ENCODE results near the gene ZNF496.
"Not testable (repeated sequence)": the region's sequence is repeated elsewhere in the genome, so short reads cannot be mapped to it uniquely, and the experiment has no call there.

Gene ZNF496

DNA sequence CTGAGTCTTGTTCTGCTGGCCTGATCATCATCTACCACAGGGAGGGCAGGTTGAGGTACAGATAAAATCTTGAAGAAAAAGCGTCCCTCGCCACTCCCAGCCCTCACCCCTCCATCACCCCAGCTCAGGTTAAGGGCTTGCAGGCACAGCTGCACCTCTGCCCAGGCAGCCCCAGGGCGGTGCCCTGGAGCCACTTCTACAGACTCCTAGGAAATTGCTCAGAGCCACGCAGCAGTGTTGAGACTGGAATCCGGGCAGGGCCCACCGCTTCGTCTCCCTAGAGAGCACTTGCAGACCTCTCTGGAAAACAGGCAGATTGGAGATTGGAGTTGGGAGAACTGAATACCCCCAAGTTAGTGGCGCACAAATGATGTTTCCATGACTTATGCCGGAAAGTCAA, 40.5 kb downstream of the ZNF496 start:
- DNase-seq: no peak

DNA sequence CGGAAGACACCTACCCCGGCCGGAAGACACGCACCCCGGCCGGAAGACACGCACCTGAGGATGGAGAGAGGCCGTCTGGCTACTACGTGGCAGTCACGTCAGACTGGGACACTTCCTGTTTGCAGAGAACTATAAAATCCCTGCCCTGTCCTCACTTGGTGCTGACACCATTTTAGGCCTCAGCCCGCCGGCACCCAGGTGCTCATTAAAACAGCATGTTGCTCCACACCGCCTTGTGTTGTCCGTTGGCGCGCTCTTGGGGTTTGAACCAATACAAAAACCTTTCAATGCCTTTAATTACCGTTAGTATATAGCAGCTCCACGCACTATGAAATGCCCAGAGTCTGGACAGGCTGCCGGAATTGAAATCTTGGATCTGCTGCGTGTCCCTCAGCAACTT, 41.1 kb downstream of the ZNF496 start:
- DNase-seq: no peak

DNA sequence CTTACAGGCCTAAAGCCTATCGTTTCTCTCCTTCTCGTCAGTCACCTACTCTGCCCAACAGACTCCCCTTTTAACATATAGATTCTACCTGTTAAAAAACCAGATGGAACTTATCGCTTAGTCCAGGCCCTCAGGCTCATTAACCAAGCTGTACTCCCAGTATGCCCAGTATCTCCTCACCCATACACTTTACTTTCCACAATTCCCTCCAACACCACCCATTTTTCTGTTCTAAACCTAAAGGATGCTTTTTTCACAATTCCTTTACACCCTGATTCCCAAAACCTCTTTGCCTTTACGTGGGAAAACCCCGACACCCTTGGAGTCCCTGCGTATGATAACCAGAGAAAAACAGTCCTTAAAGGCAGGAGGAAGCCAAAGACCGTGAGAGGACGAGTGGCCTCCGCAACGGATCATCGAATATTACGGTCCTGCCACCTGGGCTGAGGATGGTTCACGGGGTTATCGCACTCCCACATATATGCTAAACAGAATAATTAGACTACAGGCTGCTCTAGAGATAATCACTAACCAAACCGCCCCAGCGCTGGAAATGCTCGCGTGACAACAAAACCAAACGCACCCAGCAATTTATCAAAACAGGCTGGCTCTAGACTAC, 42.3 kb downstream of the ZNF496 start:
- DNase-seq: not testable (repeated sequence)

DNA sequence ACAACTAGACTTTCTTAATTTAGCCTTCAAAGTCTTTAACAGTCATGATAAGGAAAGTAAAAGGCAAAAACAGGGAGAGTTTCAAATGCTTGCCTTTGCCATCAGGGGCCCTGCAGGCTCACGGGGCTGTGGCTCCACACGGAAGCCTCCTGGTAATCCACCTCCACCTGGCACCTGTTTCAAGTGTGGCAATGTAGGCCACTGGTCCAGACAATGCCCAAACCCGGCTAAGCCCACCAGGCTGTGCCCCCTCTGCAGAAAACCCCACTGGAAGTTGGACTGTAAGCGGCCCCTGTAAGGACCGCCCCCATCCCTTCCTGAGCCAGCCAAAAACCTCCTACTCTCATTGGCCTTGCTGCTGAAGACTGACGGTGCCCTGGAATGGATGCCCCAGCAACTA, 43.3 kb downstream of the ZNF496 start:
- no peak for DNase-seq

DNA sequence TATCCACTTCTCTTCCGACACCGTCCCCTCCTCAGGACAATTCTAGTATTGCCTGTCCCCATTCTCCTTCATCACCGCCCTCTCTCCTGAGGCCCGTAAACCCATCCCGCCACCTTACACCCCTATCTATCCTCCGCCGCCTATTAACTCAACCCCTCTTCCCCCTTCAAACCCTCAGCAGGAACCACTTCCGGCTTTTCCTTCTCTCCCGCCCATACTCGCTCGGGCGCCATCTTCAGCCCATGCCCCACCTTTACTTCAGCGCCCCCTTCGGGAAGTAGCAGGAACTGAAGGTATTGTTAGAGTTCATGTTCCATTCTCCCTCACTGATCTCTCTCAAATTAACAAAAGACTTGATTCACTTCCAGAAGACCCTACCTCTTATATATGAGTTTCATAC, 44.2 kb downstream of the ZNF496 start:
- DNase-seq: no peak

DNA sequence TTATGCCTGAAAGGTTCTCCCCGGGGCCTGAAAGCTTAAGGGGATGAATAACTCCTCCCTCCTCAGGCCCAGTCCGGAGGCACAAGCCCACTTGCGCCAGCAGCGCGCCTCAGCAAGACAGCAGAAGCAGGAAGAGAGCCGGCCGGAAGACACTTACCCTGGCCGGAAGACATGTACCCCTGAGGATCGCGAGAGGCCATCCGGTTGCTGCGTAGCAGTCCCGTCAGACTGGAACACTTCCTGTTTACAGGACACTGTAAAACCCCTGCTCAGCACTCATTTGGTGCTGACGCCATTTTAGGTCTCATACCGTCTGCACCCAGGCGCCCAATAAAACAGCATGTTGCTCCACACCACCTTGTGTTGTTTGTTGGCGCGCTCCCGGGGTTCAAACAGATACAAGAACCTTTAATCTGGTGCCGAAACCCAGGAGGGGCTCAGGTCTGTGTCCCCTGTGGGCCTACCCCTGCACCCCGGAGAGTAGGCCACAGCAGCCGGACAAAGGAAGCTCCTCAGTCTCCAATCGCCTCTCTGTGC, 45.5 kb downstream of the ZNF496 start:
- no peak for DNase-seq

DNA sequence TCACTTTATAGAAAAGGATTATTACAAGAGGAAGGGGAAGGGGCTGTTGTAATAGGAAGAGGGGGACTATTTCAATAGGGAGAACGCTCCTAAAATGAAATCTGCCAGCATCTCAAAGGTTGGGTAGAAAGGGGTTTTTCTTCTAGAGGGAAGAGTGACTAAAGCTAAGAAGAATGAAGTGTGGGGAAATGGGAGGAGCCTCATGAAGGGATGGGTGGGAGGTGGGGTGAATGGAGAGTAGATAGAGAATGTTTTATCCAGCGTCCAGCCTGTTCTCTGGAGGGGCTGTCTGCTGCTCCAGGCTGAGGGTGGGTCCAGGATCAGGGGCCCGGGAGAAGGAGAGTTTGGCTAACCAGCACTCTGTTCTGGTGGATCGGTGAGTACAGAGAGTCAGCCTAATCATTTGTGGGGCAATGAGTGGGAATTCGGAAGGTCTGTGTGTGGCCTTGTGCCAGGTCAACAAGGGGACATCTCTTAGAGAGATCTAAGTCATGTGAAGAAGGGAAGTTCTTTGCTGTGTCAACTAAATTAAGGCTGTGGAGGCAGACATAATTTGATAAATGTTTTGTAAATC, 50.6 kb downstream of the ZNF496 start:
- DNase-seq: no peak

DNA sequence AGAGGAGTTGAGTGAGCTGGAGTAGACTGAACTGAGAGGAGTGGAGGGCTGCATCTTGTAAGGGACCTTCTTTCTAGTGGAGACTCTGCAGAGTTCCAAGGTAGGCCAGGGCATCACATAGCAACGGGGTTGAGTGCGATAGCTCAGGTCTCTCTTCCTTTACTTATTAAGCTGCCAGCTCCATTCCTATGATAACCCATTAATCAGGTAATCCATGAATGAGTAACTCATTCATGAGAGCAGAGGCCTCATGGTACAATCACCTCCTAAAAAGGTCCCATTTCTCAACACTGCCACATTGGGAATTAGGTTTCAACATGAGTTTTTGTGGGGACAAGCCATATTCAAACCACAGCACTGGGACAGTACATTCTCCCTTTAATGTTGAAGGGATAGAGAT, 54.5 kb downstream of the ZNF496 start:
- no peak for DNase-seq

DNA sequence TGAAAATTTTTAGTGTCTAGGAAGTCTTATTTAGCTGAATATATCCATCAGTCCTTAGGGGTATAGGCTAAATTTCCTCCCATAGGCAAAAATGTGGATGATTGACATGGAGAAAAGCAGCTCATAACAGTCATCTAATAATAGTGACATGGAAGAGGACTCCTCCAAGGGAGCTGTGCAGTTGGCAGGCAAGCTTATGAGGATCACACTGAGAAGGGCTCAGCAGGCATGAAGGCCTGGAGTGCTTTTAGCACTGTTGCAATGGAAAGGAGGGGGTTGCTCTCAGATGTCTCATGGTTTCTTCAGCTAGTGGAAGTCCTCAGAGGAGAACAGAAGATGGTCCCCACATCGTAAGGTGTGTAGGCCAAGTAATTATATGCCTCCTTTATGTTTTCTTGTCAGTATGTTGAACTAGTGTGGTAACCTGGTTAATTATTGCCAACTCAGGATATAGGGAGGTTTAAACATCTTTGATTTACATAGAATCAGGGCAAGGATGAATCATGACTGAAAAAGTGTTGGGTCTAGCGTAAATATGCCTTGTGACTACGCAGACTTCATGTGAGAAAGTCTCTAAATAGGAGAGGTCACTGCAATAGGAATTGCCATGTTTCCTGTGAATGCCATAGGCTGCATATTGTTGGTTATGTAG, 56.9 kb downstream of the ZNF496 start:
- no peak for DNase-seq

DNA sequence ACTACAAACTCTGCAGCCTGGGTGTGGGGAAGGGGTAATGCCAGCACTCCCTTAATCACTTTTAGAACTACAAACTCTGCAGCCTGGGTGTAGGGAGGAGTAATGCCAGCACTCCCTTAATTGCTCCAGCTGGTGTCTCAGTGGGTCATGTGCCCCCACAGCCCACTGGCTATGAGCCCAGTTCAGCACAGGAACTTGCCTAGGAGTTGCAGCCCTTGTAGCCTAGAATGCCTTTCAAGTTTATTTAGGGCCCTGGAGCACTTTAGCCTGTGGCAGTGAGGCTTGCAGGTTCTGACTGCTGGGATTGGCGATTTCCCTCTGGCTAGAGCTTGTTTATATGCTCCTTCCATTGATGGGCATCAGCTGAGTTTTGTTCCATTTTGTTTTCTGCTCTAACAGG, 58.7 kb downstream of the ZNF496 start:
- DNase-seq: no peak

DNA sequence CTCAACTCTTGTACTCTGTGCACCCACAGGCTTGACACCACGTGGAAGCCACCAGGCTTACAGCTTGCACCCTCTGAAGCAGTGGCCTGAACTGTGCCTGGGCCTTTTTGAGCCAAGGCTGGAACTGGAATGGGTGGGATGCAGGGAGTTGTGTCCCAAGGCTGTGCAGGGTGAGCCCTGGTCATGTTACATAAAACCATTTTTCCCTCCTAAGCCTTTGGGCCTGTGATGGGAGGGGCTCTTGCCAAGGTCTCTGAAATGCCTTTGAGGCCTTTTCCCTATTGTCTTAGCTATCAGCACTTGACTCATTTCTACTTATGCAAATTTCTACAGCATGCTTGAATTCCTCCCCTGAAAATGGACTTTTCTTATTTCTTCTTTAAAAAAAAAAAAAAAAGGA, 61.7 kb downstream of the ZNF496 start:
- DNase-seq: no peak

DNA sequence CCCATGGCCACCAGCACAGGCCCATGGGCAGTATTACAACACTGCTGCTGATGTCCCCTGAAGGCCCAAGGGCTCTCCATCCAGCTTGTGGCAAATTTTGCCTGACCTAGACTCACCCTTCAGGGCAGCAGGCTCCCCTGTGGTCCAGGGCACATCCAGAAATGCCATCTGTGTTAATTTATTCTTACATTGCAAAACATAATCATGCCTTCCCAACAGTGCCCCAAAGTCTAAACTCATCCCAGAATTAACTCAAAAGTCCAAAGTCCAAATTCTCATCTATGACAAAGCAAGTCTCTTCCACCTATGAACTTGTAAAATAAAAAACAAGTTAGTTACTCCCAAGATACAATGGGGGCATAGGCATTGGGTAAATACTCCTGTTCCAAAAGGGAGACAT, 62.5 kb downstream of the ZNF496 start:
- no peak for DNase-seq

DNA sequence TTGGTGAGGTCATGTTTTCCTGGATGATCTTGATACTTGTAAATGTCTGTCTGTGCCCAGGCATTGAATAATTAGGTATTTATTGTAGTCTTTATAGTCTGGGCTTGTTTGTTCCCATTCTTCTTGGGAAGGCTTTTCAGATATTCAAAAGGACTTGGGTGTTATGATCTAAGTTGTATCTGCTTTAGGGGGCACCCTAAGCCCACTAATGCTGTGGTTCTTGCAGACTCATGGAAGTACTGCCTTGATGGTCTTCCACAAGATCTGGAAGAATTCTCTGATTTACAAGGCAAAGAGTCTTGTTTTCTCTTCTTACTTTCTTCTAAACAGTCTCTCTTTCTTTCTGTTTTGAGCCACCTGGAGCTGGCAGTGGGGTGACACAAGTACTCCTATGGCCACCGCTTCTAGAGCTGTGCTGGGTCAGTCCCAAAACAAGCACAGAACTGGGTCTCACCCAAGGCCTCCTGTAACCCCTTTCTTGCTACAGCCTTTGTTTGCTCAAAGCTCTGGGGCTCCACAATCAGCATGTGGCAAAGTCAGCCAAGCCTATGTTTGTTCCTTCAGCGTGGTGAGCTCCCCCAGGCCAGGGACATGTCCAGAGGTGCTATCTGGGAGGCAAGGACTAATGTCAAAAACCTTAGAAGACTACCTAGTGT, 63.1 kb downstream of the ZNF496 start:
- DNase-seq: no peak

DNA sequence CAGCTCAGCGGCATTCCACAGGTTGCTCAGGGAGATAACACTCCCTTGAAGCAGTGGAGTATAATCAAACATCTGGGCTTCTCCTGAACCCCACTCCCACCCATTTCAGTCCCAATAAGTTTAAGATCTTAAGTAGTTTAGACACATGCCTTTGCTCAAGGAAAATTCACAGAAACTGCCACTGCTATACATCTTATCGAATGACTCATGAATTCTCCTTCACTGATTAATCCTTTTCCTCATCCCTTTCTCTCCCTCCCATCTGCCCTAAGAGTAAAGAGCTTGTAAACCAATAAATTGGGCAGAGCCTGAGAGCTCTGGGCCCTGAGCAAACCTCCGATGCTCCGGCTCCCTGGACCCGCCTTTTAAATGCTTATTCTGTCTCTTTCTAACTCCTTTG, 65.6 kb downstream of the ZNF496 start:
- DNase-seq: no peak

DNA sequence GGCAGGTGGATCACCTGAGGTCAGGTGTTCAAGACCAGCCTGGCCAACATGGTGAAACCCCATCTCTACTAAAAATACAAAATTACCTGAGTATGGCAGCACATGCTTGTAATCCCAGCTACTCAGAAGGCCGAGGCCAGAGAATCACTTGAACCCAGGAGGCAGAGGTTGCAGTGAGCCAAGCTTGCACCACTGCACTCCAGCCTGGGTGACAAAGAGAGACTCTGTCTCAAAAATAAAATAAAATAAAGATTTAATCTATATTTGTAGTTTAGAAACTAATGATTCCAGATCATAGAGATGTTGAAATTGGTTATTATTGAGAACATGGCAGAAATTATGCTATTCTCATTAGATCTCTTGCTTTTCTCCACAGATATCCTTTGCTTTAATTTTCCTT, 75.9 kb downstream of the ZNF496 start, which contains the start of gene VN1R5:
Gene VN1R5, plus strand, starts transcription at position 301 of the 400 bp plus-strand sequence.
- DNase-seq: not testable (repeated sequence)

DNA sequence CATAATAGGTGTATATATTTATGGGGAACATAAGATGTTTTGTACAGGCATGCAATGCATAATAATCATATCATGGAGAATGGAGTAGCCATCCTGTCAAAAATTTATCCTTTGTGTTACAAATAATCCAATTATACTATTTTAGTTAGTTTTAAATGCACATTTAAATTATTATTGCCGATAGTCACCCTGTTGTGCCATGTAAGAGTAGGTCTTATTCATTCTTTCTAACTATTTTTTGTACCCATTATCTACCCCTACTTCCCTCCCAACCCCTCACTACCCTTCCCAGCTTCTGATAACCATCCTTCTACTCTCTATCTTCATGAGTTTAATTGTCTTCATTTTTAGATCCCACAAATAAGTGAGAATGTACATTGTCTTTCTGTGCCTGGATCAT, 84.1 kb downstream of the ZNF496 start:
- no peak for DNase-seq

All from MV-4-11 (cell line).